Skeletal muscle tissue (tissue), 4 donors: ENCODE measurements around the gene CNN2. TPM values are rescaled to one million over a fixed set of nuclear protein-coding genes. Genes with fewer than 3 reads are reported as not detected.

Experiments
- H3K27ac ChIP-seq: one replicate; pipeline ENCODE4 v1.7.0; 2013; ENCODE audit warnings: mild to moderate bottlenecking, low read depth, low read length, inconsistent platforms
- H3K27me3 ChIP-seq, 3 donors: one replicate each; pipeline ENCODE4 v1.7.0; 2013; ENCODE audit warnings: low read length in 3 of 3; ENCODE audit not compliant: control insufficient read depth in 3 of 3, insufficient read depth in 3 of 3
- H3K36me3 ChIP-seq, 3 donors: one replicate each; pipeline ENCODE4 v1.7.0; 2013; ENCODE audit warnings: low read length in 3 of 3; ENCODE audit not compliant: control insufficient read depth in 3 of 3, insufficient read depth in 3 of 3
- H3K4me1 ChIP-seq, 3 donors: one replicate each; pipeline ENCODE4 v1.7.0; 2013; ENCODE audit warnings: low read length in 3 of 3, mild to moderate bottlenecking in 3 of 3; ENCODE audit not compliant: control insufficient read depth in 3 of 3, insufficient read depth in 3 of 3
- H3K4me3 ChIP-seq, 3 donors: one replicate each; pipeline ENCODE4 v1.7.0; 2013; ENCODE audit warnings: low read length in 3 of 3
- H3K9ac ChIP-seq, 3 donors: one replicate each; pipeline ENCODE4 v1.7.0; 2013; ENCODE audit warnings: low read length in 3 of 3, mild to moderate bottlenecking in 3 of 3, moderate library complexity in 2 of 3, low read depth in 1 of 3
- H3K9me3 ChIP-seq, 3 donors: one replicate each; pipeline ENCODE4 v1.7.0; 2013; ENCODE audit warnings: low read length in 3 of 3; ENCODE audit not compliant: control insufficient read depth in 3 of 3
- total RNA-seq: library from RNA; depleted of rRNA; stranded (reverse); fragments of >200 nt; gene quantifications from one replicate; pipeline ENCODE4 v1.2.3, GENCODE V29; 2014
- donor health status: Osteomylitis.

The CNN2 gene
- total RNA-seq, 1 donor from 2014 or later = 40.2 TPM

DNA sequence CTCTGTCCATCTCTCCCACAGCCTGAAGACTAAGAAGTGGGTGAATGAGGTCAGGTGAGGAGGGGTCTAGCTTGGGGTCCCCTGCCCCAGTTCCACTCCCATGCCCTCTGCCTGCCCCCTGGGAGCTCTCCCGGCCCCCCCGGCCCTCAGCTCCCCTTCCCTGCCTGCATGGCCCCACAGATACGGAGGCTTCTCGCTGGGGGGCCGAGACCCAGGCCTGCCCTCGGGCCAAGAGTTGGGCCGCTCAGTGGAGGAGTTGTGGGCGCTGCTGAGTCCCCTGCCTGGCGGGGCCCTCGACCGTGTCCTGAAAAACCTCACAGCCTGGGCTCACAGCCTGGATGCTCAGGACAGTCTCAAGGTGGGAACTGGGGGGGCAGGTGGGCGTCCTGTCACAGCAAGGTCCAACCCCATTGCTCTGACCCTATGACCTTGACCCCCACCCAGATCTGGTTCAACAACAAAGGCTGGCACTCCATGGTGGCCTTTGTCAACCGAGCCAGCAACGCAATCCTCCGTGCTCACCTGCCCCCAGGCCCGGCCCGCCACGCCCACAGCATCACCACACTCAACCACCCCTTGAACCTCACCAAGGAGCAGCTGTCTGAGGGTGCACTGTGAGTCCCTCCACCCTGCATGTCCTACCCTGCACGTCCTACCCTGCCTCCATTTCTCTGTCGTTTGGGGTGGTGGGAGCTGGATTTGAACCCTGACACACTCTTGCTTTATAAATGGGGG is 29.6 kb downstream of the CNN2 start:
- no peaks in the 10 kb centered on the region for H3K4me1 ChIP-seq
- H3K36me3 ChIP-seq = peaks cover 26 to 58% (median 38%) of the 10 kb centered on the region in 3 donors
- H3K9ac ChIP-seq = no peak overlapping the region
- peaks cover 9 to 33% (median 26%) of the 10 kb centered on the region in 3 donors for H3K9me3 ChIP-seq
- no peaks in the 10 kb centered on the region for H3K27me3 ChIP-seq
- H3K4me3 ChIP-seq = peak overlapping the region in 1 of 3 donors; percentile 3
- H3K27ac ChIP-seq = no peak overlapping the region

DNA sequence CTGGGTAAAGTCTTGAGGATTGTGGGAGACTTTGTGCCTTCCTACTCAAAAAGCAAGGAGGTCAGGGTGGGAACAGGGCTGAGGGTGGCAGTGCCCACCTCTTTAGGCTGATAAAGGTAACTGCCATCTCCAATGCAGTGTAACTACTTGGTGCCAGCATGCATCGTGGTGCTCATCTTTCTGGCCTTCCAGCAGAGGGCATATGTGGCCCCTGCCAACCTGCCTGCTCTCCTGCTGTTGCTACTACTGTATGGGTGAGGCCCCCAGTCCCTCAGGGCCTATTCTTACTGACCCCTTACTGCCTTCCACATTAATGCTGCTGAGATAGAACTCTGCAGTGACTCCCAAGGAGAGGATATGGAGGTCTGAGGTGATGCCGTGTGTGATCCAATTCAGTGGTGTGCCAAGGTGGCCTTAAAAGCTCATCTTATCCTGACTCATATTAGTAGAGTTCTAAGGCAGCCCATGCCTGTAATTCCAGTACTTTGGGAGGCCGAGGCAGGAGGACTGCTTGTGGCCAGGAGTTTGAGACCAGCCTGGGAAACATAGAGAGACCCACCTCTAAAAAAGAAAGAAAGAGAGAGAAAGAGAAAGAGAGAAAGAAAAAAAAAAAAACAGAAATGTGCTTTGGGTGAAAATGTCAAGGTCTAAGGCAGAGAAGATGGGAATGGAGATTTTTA is 30.9 kb downstream of the CNN2 start:
- peaks cover 23 to 58% (median 38%) of the 10 kb centered on the region in 3 donors for H3K36me3 ChIP-seq
- no peaks in the 10 kb centered on the region for H3K27me3 ChIP-seq
- peak overlapping the region in 2 of 3 donors; percentile 24 to 49 for H3K4me3 ChIP-seq
- no peaks in the 10 kb centered on the region for H3K4me1 ChIP-seq
- no peak overlapping the region for H3K27ac ChIP-seq
- H3K9ac ChIP-seq = no peak overlapping the region
- H3K9me3 ChIP-seq = peaks cover 9 to 33% (median 26%) of the 10 kb centered on the region in 3 donors

DNA sequence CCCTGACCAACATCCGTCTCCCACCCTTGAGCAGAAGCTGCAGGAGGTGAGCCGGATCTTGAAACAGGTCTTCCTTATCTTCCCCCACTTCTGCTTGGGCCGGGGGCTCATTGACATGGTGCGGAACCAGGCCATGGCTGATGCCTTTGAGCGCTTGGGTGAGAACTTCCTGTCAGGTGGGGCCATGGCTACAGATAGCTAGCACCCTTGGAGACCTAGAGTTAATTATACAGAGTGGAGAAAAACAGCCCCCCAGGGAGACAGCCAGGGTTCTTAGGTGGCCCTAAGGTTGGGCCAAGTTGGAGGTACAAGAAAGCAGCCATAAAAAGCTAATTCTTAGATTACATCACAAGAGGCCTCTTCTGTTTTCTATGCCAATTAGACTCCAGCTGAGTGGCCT is 31.7 kb downstream of the CNN2 start:
- Histone ChIP-seq H3K27me3 (no peaks in the 10 kb centered on the region), H3K36me3 (peaks cover 23 to 56% (median 38%) of the 10 kb centered on the region in 3 donors), H3K9ac (no peak overlapping the region), H3K4me1 (no peaks in the 10 kb centered on the region), H3K9me3 (peaks cover 9 to 33% (median 26%) of the 10 kb centered on the region in 3 donors), H3K4me3 (peak overlapping the region in 1 of 3 donors; percentile 34), H3K27ac (no peak overlapping the region)

DNA sequence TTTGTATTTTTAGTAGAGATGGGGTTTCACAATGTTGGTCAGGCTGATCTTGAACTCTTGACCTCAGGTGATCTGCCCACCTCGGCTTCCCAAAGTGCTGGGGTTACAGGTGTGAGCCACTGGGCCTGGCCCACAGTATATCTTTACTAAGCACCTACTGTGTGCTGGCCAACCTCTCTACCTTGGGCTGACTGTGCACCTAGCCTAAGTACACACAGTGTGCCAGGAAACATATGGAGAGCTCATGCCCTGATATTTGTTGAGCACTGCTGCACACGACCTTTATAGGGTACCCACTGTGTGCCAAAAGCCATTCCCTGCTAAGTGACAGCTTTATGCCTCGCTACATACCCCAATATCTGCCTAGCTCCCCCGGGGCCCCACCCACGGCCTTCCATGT is 34.3 kb downstream of the CNN2 start:
- peaks cover 15 to 16% (median 15%) of the 10 kb centered on the region in 3 donors for H3K27me3 ChIP-seq
- H3K36me3 ChIP-seq = peaks cover 20 to 31% (median 30%) of the 10 kb centered on the region in 3 donors
- peaks cover 8 to 12% (median 9%) of the 10 kb centered on the region in 3 donors for H3K4me1 ChIP-seq
- no peak overlapping the region for H3K27ac ChIP-seq
- no peak overlapping the region for H3K4me3 ChIP-seq
- H3K9ac ChIP-seq = no peak overlapping the region
- H3K9me3 ChIP-seq = peaks cover 9 to 32% (median 26%) of the 10 kb centered on the region in 3 donors

DNA sequence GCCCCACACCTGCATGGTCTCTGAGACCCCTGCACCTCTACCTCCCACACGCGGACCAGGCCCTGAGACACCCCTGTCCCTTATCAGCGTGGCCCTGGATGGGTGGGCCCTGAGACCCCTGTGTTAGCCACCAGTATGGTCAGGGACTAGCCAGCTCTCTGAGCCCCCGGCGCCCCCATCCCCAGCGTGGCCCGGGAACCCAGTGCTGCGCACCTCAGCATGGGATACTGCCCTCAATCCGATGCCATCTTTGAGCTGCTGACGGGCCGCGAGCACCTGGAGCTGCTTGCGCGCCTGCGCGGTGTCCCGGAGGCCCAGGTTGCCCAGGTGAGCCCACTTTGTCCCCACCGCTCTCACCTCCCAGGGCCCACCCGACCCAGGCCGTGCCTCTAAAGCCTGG is 35.6 kb downstream of the CNN2 start:
- Histone ChIP-seq H3K27me3 (peaks cover 24 to 28% (median 26%) of the 10 kb centered on the region in 3 donors), H3K9ac (no peak overlapping the region), H3K4me3 (no peak overlapping the region), H3K27ac (no peak overlapping the region), H3K9me3 (peaks cover 9 to 20% (median 19%) of the 10 kb centered on the region in 3 donors), H3K4me1 (peaks cover 11 to 23% (median 15%) of the 10 kb centered on the region in 3 donors), H3K36me3 (peaks cover 10 to 18% (median 17%) of the 10 kb centered on the region in 3 donors)

DNA sequence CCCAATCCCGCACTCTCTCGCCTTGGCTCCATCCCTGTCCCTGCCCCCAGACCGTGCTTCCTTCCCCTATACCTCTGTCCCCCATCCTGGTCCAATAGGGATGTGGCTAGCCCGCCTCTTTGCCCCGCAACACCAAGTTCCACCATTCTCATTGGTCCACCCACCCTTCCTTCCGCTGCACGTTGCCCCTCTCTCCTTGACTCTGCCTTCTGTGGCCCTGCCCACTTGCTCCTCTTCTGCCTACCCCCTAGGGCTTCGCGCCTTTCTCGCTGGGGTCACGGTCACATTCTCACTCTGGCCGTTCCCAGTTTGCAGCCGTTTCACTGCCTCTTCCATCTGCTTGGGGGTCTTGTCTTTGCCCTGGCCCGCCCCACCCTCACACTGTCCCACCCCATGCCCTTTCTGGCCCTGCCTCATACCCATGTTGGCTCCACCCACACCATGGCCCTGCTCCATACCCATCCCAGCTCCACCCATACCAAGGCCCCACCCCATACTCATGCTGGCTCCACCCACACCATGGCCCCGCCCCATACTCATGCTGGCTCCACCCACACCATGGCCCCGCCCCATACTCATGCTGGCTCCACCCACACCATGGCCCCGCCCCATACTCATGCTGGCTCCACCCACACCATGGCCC is 36.1 kb downstream of the CNN2 start:
- Histone ChIP-seq H3K27ac (no peak overlapping the region), H3K4me1 (peaks cover 11 to 23% (median 15%) of the 10 kb centered on the region in 3 donors), H3K36me3 (peaks cover 8 to 14% (median 13%) of the 10 kb centered on the region in 3 donors), H3K9ac (no peak overlapping the region), H3K4me3 (no peak overlapping the region), H3K9me3 (peaks cover 5 to 15% (median 14%) of the 10 kb centered on the region in 3 donors), H3K27me3 (peaks cover 26 to 33% (median 32%) of the 10 kb centered on the region in 3 donors)

DNA sequence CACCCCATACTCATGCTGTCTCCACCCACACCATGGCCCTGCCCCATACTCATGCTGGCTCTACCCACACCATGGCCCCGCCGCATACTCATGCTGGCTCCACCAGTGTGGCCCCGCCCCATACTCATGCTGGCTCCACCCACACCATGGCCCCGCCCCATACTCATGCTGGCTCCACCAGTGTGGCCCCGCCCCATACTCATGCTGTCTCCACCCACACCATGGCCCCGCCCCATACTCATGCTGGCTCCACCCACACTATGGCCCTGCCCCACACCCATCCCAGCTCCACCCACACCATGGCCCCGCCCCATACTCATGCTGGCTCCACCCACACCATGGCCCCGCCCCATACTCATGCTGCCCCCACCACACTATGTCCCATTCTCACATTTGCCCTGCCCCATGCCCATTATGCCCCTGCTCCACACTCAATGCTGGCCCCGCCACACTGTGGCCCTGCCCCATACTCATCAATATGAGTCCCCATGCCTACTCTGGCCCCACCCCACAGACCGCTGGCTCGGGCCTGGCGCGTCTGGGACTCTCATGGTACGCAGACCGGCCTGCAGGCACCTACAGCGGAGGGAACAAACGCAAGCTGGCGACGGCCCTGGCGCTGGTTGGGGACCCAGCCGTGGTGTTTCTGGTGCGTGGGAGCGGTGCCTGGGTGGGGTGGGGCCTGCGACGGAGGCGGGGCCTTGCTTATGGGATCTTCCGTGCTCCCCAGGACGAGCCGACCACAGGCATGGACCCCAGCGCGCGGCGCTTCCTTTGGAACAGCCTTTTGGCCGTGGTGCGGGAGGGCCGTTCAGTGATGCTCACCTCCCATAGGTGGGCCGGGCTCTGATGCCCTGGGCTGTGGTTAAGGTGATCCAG is 36.9 kb downstream of the CNN2 start:
- H3K9ac ChIP-seq = no peak overlapping the region
- H3K4me1 ChIP-seq = peaks cover 11 to 23% (median 15%) of the 10 kb centered on the region in 3 donors
- H3K36me3 ChIP-seq = peaks cover 7 to 8% (median 7%) of the 10 kb centered on the region in 3 donors
- peaks cover 32 to 40% (median 38%) of the 10 kb centered on the region in 3 donors for H3K27me3 ChIP-seq
- no peak overlapping the region for H3K27ac ChIP-seq
- H3K9me3 ChIP-seq = peaks cover 0 to 9% (median 7%) of the 10 kb centered on the region in 3 donors
- H3K4me3 ChIP-seq = no peak overlapping the region

DNA sequence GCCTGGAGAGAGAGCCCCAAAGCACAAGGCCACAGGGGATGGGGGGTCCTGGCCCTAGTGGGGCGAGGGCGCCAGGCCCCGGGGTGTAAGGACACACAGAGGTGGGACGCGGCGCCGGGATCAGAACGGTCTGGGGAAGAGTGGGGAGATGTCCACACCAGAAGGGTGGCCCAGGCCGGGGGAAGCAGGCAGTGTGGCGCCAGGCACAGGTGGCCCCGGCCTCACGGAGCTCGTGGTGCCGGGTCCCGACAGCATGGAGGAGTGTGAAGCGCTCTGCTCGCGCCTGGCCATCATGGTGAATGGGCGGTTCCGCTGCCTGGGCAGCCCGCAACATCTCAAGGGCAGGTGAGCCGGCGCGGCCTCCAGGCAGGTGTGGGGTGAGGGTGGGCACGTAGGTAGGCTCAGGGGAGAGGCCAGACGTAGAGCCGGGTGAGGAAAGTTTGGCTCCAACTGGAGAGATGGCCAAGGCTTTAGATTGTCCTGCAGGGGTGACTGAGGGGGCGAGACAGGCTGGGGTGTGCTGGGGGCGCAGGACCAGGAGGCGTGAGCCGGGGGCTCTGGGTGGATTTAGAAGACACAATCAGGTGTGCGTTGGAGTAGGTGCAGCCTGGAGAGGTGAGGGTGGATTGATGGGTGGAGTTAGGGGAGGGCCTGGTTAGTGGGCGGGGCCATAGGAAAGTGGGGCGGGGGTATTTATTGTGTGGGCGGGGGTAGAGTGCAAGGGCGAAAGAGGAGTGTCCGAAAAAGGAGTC is 37.7 kb downstream of the CNN2 start:
- peaks cover 40 to 48% (median 46%) of the 10 kb centered on the region in 3 donors for H3K27me3 ChIP-seq
- H3K27ac ChIP-seq = no peak overlapping the region
- H3K9ac ChIP-seq = no peak overlapping the region
- peaks cover 15 to 26% (median 15%) of the 10 kb centered on the region in 3 donors for H3K4me1 ChIP-seq
- peaks cover 0 to 2% (median 0%) of the 10 kb centered on the region in 3 donors for H3K36me3 ChIP-seq
- H3K4me3 ChIP-seq = no peak overlapping the region
- peaks cover 0 to 2% (median 0%) of the 10 kb centered on the region in 3 donors for H3K9me3 ChIP-seq
